Pancreas (tissue), 10 donors: Measurements from ENCODE around the gene RARS2. TPM values are rescaled to one million over a fixed set of nuclear protein-coding genes. Genes with fewer than 3 reads are reported as not detected.
"Not testable (repeated sequence)": the region's sequence is repeated elsewhere in the genome, so short reads cannot be mapped to it uniquely, and the experiment has no call there.

Experiments
- ATAC-seq, 4 donors: fragments of 200-7000 bp; cut with Tn5 transposase; one replicate each; pipeline versions ENCODE4 v1.8.0 to v1.9.1; 2020; ENCODE audit warnings: mild to moderate bottlenecking in 4 of 4, moderate library complexity in 4 of 4
- DNase-seq, 6 donors: peaks; one replicate each; pipeline ENCODE4 v3.0.0-alpha.2; 2020
- FAIRE-seq: peaks from 2 replicates; lab custom pipeline; 2012; peaks lifted over from hg19 to GRCh38; lab: Jason Lieb, UNC
- H3K27ac ChIP-seq, 4 donors: fragments of 200-600 bp; sonication (generic); 1 replicate in 3 of 4; 2 replicates in 1 of 4; pipeline versions ENCODE4 v1.5.0 to v1.8.0; 2020
- H3K27me3 ChIP-seq, 4 donors: fragments of 200-600 bp; one replicate each; pipeline ENCODE4 v1.8.0; 2021
- H3K36me3 ChIP-seq, 3 donors: fragments of 200-600 bp; sonication (generic) in 1 of 3; one replicate each; pipeline versions ENCODE4 v1.5.0 to v1.8.0; 2020 to 2021
- H3K4me1 ChIP-seq, 3 donors: fragments of 200-600 bp; one replicate each; pipeline ENCODE4 v1.8.0; 2021
- H3K4me3 ChIP-seq, 4 donors: fragments of 200-600 bp; sonication (generic) in 2 of 4; one replicate each; pipeline versions ENCODE4 v1.5.0 to v1.8.0; 2020 to 2021
- H3K9me3 ChIP-seq, 4 donors: fragments of 200-600 bp; one replicate each; pipeline ENCODE4 v1.8.0; 2021
- WGBS, 2 donors: extraction: QIAGEN DNeasy Blood & Tissue Kit; methylation state at CpG; one replicate each; pipeline ENCODE4 v1.1.7; 2013; 5-methylcytosine and 5-hydroxymethylcytosine counted together
- intact Hi-C, 3 donors: fragments of 100-400 bp; cut with DNase I; formaldehyde crosslinking; loops; one replicate each; pipeline versions ENCODE4 v1.11.1 to v1.14.2; 2022
- polyA plus RNA-seq, 2 donors: library from polyadenylated mRNA; stranded (reverse); fragments of 200-250 nt; gene quantifications; one replicate each; pipeline ENCODE4 v1.2.3, GENCODE V29; 2013
- total RNA-seq, 6 donors: library from RNA; stranded (reverse); fragmentation: NEBNext Ultra II Directional in 4 of 6; extraction: Animal tissue kit (Norgen Biotek cat#: 25700) in 4 of 6; gene quantifications; one replicate each; pipeline versions ENCODE4 v1.2.1 to v1.2.4, GENCODE V29; 2021 to 2023
- TF ChIP-seq, protein P1 (sequence below), 4 donors: fragments of 200-600 bp; sonication (generic) in 3 of 4; IDR thresholded peaks; one replicate each; pipeline versions ENCODE4 v1.5.0 to v1.8.0; 2021; ENCODE audit warnings: antibody characterized with exemption in 4 of 4
- donor health status: healthy with polysubstance abuse.
- donor health status: DM: no; HTN: no; CAD: no; lungs with moderate emphysema.
- donor health status: DM: no; HTN: no; CAD: no.
- donor health status: control.
- donor health status: control.
- donor health status: Bipolar disorder and iron deficiency.
- donor health status: DM: yes; HTN: yes; CAD: no.
- donor health status: DM: no; HTN: no; CAD: no.
- donor health status: DM: no; HTN: no; CAD: no.
- donor health status: DM: yes; HTN: yes; CAD: no.

Gene RARS2
- total and polyA plus RNA-seq, 8 donors, result 7.5 to 21.7 (median 16.4) TPM

DNA sequence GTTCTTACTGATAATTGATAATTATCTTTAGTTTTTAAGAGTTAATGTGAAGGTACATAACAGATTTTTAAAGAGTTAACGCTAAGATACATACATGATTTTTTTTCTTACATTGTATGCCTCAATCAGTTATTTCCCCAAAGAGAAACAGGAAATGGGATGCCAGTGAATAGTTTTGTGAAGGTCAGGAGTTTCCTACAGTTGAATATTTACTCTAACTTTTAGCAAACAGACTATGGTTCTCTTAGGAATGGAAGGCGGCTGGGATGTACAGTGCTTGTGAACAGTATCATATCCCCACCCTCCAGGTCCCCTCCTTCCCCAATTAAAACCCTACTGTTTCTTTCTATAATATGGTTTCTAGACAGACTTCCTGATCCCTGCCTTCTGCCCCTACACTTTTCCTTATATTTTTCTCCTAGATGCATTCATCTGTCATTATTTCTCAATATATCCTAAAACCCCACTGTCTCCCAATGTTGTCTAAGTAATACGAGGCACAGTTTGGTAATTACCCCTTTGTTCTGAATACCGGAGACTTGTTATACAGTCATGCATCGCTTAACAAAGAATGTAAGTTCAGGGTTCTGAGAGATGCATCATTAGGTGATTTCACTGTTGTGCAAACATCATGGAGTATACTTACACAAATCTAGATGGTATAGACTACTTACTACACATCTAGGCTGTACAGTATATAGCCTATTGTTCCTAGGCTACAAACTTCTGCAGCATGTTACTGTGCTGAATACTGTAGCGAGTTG lies 87.8 kb downstream of the RARS2 start:
- FAIRE-seq, result no peak

DNA sequence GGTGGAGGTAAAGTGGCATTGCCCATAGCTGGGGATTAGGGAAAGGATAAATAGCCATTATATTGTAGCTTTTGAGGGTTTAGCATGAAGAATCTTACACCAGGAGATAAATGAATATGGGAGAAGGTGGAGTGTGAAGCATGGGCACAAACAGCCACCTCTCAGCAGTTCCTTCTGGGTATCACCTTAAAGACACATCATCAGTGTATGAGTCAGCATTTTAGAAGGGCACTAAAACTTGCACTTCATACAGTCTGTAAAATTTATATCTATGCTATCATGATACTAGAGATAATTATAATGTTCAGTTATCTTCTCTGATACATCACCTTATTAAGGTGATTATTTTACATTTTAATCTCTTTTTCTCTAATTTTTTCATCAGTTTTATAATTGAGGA lies 91.7 kb downstream of the RARS2 start:
- H3K4me1 ChIP-seq, result no peaks in the 10 kb centered on the region
- intact Hi-C loops, result no loop called here
- H3K27ac ChIP-seq, result no peak overlapping the region
- no peaks in the 10 kb centered on the region for H3K9me3 ChIP-seq
- TF ChIP-seq, protein P1, sequence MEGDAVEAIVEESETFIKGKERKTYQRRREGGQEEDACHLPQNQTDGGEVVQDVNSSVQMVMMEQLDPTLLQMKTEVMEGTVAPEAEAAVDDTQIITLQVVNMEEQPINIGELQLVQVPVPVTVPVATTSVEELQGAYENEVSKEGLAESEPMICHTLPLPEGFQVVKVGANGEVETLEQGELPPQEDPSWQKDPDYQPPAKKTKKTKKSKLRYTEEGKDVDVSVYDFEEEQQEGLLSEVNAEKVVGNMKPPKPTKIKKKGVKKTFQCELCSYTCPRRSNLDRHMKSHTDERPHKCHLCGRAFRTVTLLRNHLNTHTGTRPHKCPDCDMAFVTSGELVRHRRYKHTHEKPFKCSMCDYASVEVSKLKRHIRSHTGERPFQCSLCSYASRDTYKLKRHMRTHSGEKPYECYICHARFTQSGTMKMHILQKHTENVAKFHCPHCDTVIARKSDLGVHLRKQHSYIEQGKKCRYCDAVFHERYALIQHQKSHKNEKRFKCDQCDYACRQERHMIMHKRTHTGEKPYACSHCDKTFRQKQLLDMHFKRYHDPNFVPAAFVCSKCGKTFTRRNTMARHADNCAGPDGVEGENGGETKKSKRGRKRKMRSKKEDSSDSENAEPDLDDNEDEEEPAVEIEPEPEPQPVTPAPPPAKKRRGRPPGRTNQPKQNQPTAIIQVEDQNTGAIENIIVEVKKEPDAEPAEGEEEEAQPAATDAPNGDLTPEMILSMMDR (IDR thresholded peaks at IDR 0.05), result no peak
- no peak for FAIRE-seq
- DNase-seq, result no peak
- no peaks in the 10 kb centered on the region for H3K36me3 ChIP-seq
- H3K27me3 ChIP-seq, result no peaks in the 10 kb centered on the region
- ATAC-seq, result no peak
- no peak overlapping the region for H3K4me3 ChIP-seq

More for the DNA sequence above, 87.8 kb downstream of the RARS2 start:
- H3K4me3 ChIP-seq, result no peak overlapping the region
- H3K27ac ChIP-seq, result no peak overlapping the region
- no peaks in the 10 kb centered on the region for H3K27me3 ChIP-seq
- intact Hi-C loops, result no loop called here
- no peaks in the 10 kb centered on the region for H3K4me1 ChIP-seq
- no peaks in the 10 kb centered on the region for H3K36me3 ChIP-seq
- TF ChIP-seq, protein P1 (IDR thresholded peaks at IDR 0.05), result no peak
- WGBS, 2 donors, result 92 to 94% methylated on average over 6 of the region's 6 CpGs
- ATAC-seq (no peak), DNase-seq (no peak)
- H3K9me3 ChIP-seq, result no peaks in the 10 kb centered on the region

DNA sequence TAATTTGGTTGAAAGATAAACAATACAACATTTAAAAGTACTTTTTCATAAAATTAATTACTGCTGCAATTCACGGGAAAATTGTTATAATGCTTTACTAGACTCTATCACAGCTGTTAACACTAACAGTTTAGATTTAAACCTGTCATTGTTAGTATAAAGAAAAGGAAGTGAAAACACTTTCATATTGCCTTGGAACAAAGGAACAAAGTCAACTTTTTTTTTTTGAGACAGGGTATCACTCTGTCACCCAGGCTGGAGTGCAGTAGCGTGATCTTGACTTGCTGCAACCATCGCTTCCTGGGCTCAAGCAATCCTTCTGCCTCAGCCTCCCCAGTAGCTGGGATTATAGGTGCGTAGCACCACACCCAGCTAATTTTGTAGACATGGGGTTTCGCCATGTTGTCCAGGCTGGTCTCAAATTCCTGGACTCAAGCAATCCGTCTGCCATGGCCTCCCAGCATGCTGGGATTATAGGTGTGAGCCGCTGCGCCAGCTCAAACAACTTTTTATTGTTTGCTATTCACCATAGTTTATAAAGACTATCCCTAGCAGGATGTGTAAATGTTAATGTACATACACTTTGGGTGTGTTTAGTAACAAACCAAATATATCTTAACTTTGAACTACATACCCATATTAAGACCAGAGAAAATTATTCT lies 94.9 kb downstream of the RARS2 start:
- no peak for FAIRE-seq
- no peak overlapping the region for H3K4me3 ChIP-seq
- 97% methylated on average over 8 of the region's 8 CpGs for WGBS, 2 donors
- H3K9me3 ChIP-seq, result no peaks in the 10 kb centered on the region
- H3K4me1 ChIP-seq, result no peaks in the 10 kb centered on the region
- no peaks in the 10 kb centered on the region for H3K27me3 ChIP-seq
- no peak for ATAC-seq
- no peak for DNase-seq
- H3K36me3 ChIP-seq, result no peaks in the 10 kb centered on the region
- intact Hi-C loops, result no loop called here
- H3K27ac ChIP-seq, result no peak overlapping the region
- TF ChIP-seq, protein P1 (IDR thresholded peaks at IDR 0.05), result no peak

DNA sequence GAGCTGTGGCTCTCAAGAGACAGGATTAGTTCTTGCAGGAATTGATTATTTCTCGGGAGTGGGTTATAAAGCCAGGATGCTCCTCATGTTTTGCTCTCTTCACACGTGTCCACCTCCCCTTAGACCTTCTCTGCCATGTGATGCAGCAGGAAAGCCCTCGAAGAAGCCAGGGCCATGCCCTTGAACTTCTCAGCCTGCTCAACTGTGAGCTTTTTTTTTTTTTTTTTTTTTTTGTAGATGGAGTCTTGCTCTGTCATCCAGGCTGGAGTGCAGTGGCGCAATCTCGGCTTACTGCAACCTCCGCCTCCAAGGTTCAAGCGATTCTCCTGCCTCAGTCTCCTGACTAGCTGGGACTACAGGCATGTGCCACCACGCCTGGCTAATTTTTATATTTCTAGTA lies 100.5 kb downstream of the RARS2 start:
- H3K36me3 ChIP-seq, H3K4me3 ChIP-seq, H3K9me3 ChIP-seq, FAIRE-seq, H3K27me3 ChIP-seq, H3K4me1 ChIP-seq, ATAC-seq, H3K27ac ChIP-seq, DNase-seq, intact Hi-C loops: not testable (repeated sequence)
- 87 to 90% methylated on average over 8 of the region's 8 CpGs for WGBS, 2 donors

DNA sequence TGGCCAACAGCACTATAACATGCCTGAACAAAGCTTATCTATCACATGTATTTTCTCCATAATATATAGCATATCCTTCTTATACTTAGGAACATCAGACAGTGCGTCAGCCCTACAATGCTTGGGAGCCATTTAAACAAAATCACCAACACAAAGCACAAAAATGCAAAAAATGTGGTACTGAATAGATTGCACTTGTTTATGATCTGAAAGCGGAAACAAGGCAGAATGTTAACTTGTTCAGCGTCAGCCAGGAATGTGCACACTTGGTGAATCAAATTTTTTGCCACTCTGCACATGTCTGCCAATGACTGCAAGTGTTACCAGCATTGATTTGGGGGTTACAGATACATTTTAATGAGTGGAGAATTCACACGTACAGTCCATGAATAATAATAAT lies 102.2 kb downstream of the RARS2 start:
- Histone ChIP-seq H3K27me3 (no peaks in the 10 kb centered on the region), H3K4me3 (no peak overlapping the region), H3K4me1 (no peaks in the 10 kb centered on the region), H3K27ac (no peak overlapping the region), H3K9me3 (no peaks in the 10 kb centered on the region), H3K36me3 (no peaks in the 10 kb centered on the region)
- WGBS, 2 donors, result 85 to 87% methylated on average over 4 of the region's 4 CpGs
- intact Hi-C loops, result no loop called here
- FAIRE-seq, result no peak
- no peak for ATAC-seq
- TF ChIP-seq, protein P1 (IDR thresholded peaks at IDR 0.05), result no peak
- no peak for DNase-seq
